ENCODE measurements around the gene PUM1.

GRCh38 chr1:30997463-30998057, 68.0 kb downstream of the PUM1 start:
- TF ChIP-seq CTCF (IDR thresholded peaks at IDR 0.05; ENCODE audit: insufficient read depth, low read depth, low read length) (no peak), EZH2 (IDR thresholded peaks at IDR 0.05; ENCODE audit: insufficient read depth, low read length) (no peak)

Data from astrocyte (in vitro differentiated cells and primary cell).